GM12801 (cell line): Measurements from ENCODE around the gene STARD8.

Experiments
- CTCF ChIP-seq: IDR thresholded peaks from one replicate; pipeline ENCODE4 v1.5.1; 2011; ENCODE audit warnings: control low read depth; ENCODE audit not compliant: insufficient read length; ENCODE audit errors: extremely low read depth

Gene STARD8

GRCh38 chrX:68677998-68678397 lies 30.5 kb downstream of the STARD8 start:
- TF ChIP-seq CTCF = no peak

DNA sequence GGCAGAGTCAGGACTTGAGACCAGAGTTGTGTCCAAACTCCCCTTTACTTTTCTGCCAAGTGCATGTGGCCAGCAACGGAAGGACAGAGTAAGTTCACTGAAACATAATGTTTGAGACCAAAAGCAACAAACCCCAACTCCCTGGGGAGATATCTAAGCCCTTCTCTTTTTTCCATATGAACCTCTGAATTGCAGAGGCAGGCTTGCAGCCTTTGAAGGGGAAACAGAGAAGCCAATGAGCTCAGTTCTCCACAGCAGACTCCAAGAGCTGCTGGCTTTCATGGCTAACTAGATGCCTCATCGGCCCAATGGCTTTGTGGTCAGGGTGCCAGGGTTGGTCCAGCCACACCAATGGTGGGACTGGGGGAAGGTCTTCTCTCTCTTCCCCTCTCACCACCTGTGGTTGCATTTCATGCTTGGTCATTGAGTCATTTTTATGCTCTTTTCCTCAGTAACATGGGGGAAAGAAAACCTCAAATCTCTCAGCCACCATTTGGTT lies 34.0 kb downstream of the STARD8 start:
- TF ChIP-seq CTCF = no peak

DNA sequence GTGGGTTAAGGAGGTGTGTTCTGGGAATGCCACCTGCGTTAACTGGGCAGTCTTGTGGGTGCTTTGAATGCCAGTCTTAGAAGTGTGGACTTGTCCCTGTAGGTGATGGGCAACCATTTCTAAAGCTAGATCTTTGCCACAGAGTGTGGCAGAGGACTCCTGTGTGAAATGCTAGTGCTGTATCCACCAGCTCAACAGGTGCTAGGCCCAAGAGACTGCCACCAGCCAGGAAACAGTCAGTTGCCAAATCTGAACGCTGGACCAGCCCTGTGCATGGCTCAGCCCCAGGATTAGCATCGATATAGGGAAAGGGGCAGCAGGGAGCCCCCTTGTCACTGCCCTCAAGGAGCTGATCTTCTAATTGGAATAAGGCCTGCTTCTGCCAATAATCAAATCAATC lies 35.3 kb downstream of the STARD8 start:
- TF ChIP-seq CTCF = no peak

GRCh38 chrX:68683580-68683979 lies 36.1 kb downstream of the STARD8 start:
- no peak for TF ChIP-seq CTCF

DNA sequence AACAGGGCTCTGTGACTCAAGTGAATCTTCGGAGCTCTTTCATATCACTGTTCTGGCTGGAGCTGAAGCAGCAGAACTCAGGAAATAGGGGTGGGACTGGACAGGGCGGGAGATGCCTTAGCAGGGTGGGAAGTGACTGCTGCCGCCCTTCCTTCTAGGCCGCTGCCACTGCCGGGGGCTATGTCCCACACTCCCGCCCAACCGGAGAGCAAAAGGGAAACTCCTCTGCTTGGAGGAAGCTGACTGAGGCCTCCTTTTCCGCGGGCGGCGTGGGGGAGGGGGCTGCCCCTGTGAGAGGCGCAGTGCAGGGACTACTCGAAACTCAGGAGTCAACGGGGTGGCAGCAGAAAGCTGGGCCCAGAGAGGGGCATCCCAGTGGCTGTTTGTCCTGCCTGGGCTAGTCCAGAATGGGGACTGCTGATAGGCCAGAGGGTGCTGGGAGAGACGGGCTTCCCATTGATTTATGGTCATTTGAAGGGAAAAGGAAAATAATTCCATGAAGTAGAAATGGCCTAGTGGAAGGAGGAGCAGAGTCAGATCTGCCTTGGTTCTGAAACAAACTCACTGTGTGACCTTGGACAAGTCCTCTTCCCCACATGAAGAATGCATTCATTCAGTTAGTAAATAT lies 36.9 kb downstream of the STARD8 start:
- TF ChIP-seq CTCF = no peak

GRCh38 chrX:68684919-68685304 lies 37.4 kb downstream of the STARD8 start:
- TF ChIP-seq CTCF = no peak

- TF ChIP-seq CTCF = no peak
Measured at GRCh38 chrX:68685685-68686084, 38.2 kb downstream of the STARD8 start.
